IMR-90 (cell line): ENCODE results near the gene CCDC170. TPM values are rescaled to one million over a fixed set of nuclear protein-coding genes. Genes with fewer than 3 reads are reported as not detected.

Experiments used
- ATAC-seq: fragments of 200-7000 bp; cut with Tn5 transposase; 2 replicates; pipeline ENCODE4 v1.9.1; 2020; ENCODE audit warnings: low read depth, mild to moderate bottlenecking, moderate library complexity
- BruUV-seq: library from RNA; stranded (reverse); fragments of 400-500 nt; replicated peaks from 2 replicates; lab custom pipeline; 2021; lab: Mats Ljungman, UMichigan
- CTCF ChIA-PET: fragments of 300-600 bp; formaldehyde crosslinking; extraction: SDS; loops from one replicate; lab custom pipeline; 2021; ENCODE audit warnings: antibody characterized with exemption; lab: Yijun Ruan, JAX
- POLR2A ChIA-PET: fragments of 300-600 bp; sonication (Branson Sonifier 250); formaldehyde crosslinking; loops from one replicate; lab custom pipeline; 2022; ENCODE audit warnings: antibody characterized with exemption; ENCODE audit not compliant: unreplicated experiment; lab: Charles Lee
- DNase-seq: peaks from one replicate; pipeline ENCODE4 v3.0.0; 2013
- H2AFZ ChIP-seq: replicated peaks from 2 replicates; pipeline ENCODE3; 2013; ENCODE audit warnings: low read length, mild to moderate bottlenecking; ENCODE audit not compliant: poor library complexity
- H2AK5ac ChIP-seq: 2 replicates; pipeline ENCODE4 v1.6.1; 2013; ENCODE audit warnings: low read depth, low read length, inconsistent platforms
- H2AK9ac ChIP-seq: replicated peaks from 2 replicates; pipeline ENCODE3; 2013; ENCODE audit warnings: mild to moderate bottlenecking, low read depth, low read length, moderate library complexity; ENCODE audit not compliant: poor library complexity
- H2BK120ac ChIP-seq: 2 replicates; pipeline ENCODE4 v1.6.1; 2013; ENCODE audit warnings: low read depth, low read length, inconsistent platforms
- H2BK15ac ChIP-seq: 3 replicates; pipeline ENCODE4 v1.6.1; 2013; ENCODE audit warnings: low read depth, low read length, inconsistent platforms
- H2BK20ac ChIP-seq: 2 replicates; pipeline ENCODE4 v1.6.1; 2013; ENCODE audit warnings: low read depth, mild to moderate bottlenecking, inconsistent platforms, low read length, moderate library complexity
- H2BK5ac ChIP-seq: 2 replicates; pipeline ENCODE4 v1.6.1; 2013; ENCODE audit warnings: mild to moderate bottlenecking, low read depth, low read length, inconsistent platforms; ENCODE audit not compliant: poor library complexity, severe bottlenecking
- H3K14ac ChIP-seq: replicated peaks from 2 replicates; pipeline ENCODE4 v1.6.1; 2013; ENCODE audit warnings: low read depth, low read length, inconsistent platforms
- H3K18ac ChIP-seq: 2 replicates; pipeline ENCODE4 v1.6.1; 2013; ENCODE audit warnings: low read depth, low read length, control low read depth
- H3K23ac ChIP-seq: 2 replicates; pipeline ENCODE4 v1.6.1; 2013; ENCODE audit warnings: low read depth, low read length, inconsistent platforms
- H3K27ac ChIP-seq: 2 replicates; pipeline ENCODE4 v1.5.1; 2013; ENCODE audit warnings: mild to moderate bottlenecking, control low read depth, low read length; ENCODE audit not compliant: insufficient read depth
- H3K27me3 ChIP-seq: 2 replicates; pipeline ENCODE4 v1.6.1; 2013; ENCODE audit warnings: low read length; ENCODE audit not compliant: control insufficient read depth, insufficient read depth
- H3K36me3 ChIP-seq: 2 replicates; pipeline ENCODE4 v1.6.1; 2013; ENCODE audit warnings: low read length, mixed read lengths; ENCODE audit not compliant: control insufficient read depth, insufficient read depth
- H3K4ac ChIP-seq: 2 replicates; pipeline ENCODE4 v1.6.1; 2013; ENCODE audit warnings: low read depth, low read length, inconsistent platforms
- H3K4me1 ChIP-seq: 2 replicates; pipeline ENCODE4 v1.6.1; 2013; ENCODE audit warnings: low read length, mixed read lengths; ENCODE audit not compliant: control insufficient read depth, insufficient read depth
- H3K4me2 ChIP-seq: 2 replicates; pipeline ENCODE4 v1.6.1; 2013; ENCODE audit warnings: low read depth, mild to moderate bottlenecking, control low read depth, low read length, moderate library complexity
- H3K4me3 ChIP-seq: 2 replicates; pipeline ENCODE4 v1.5.1; 2013; ENCODE audit warnings: low read depth, mild to moderate bottlenecking, control low read depth, low read length, moderate library complexity; ENCODE audit not compliant: insufficient read depth
- H3K56ac ChIP-seq: 2 replicates; pipeline ENCODE4 v1.6.1; 2013; ENCODE audit warnings: low read length, inconsistent platforms; ENCODE audit not compliant: insufficient read depth; ENCODE audit errors: extremely low read depth
- H3K79me1 ChIP-seq, 2 experiments: 2 replicates each; pipeline ENCODE4 v1.6.1; 2013; ENCODE audit warnings: low read length in 2 of 2, inconsistent platforms in 1 of 2, low read depth in 1 of 2
- H3K9ac ChIP-seq: 2 replicates; pipeline ENCODE4 v1.6.1; 2013; ENCODE audit warnings: low read depth, low read length, control low read depth
- H3K9me1 ChIP-seq: 2 replicates; pipeline ENCODE4 v1.6.1; 2013; ENCODE audit warnings: low read length, inconsistent platforms; ENCODE audit not compliant: insufficient read depth
- H3K9me3 ChIP-seq: 2 replicates; pipeline ENCODE4 v1.6.1; 2013; ENCODE audit warnings: low read length; ENCODE audit not compliant: control insufficient read depth, insufficient read depth
- H4K20me1 ChIP-seq: 2 replicates; pipeline ENCODE4 v1.6.1; 2013; ENCODE audit warnings: low read length, inconsistent platforms; ENCODE audit not compliant: insufficient read depth
- H4K5ac ChIP-seq: 2 replicates; pipeline ENCODE4 v1.6.1; 2013; ENCODE audit warnings: mild to moderate bottlenecking, low read depth, low read length, control low read depth
- H4K8ac ChIP-seq, 2 experiments: 2 replicates each; pipeline ENCODE4 v1.6.1; 2013; ENCODE audit warnings: low read depth in 2 of 2, low read length in 2 of 2, control low read depth in 1 of 2, inconsistent platforms in 1 of 2
- H4K91ac ChIP-seq: 2 replicates; pipeline ENCODE4 v1.6.1; 2013; ENCODE audit warnings: low read depth, low read length, inconsistent platforms; ENCODE audit not compliant: insufficient read depth
- BHLHE40 ChIP-seq: fragments of 150-350 bp; IDR thresholded peaks from 2 replicates; pipeline ENCODE4 v1.6.1; 2016; ENCODE audit warnings: mild to moderate bottlenecking, low read depth, low read length
- CTCF ChIP-seq: conservative IDR thresholded peaks from 2 replicates; pipeline ENCODE4 v1.5.1; 2012; ENCODE audit warnings: mild to moderate bottlenecking, low read depth, low read length, improper control_type of control experiment
- ELK1 ChIP-seq: fragments of 150-350 bp; IDR thresholded peaks from 2 replicates; pipeline ENCODE4 v1.6.1; 2016; ENCODE audit warnings: low read depth, mild to moderate bottlenecking, low read length, moderate library complexity, borderline replicate concordance
- RAD21 ChIP-seq: IDR thresholded peaks from 2 replicates; pipeline ENCODE4 v1.6.1; 2012; ENCODE audit warnings: low read length, improper control_type of control experiment
- SMC3 ChIP-seq: fragments of 150-350 bp; IDR thresholded peaks from 2 replicates; pipeline ENCODE4 v1.6.1; 2016; ENCODE audit warnings: low read depth, mild to moderate bottlenecking, antibody characterized with exemption, low read length, moderate library complexity
- WGBS, 2 experiments: methylation state at CpG; one replicate each; pipeline versions ENCODE4 v1.1.5 to v1.1.7; 2013; ENCODE audit warnings: missing lambda C conversion rate in 2 of 2; ENCODE audit not compliant: insufficient read length in 1 of 2; ENCODE audit errors: extremely low coverage in 2 of 2; 5-methylcytosine and 5-hydroxymethylcytosine counted together
- dilution Hi-C: fragments of 300-500 bp; cut with HindIII; formaldehyde crosslinking; loops from one replicate; pipeline ENCODE4 v1.14.3; 2018; ENCODE audit warnings: low sequenced_read_pairs; ENCODE audit not compliant: unreplicated experiment
- in situ Hi-C: fragments of 300-500 bp; cut with MboI; formaldehyde crosslinking; loops from 3 replicates; pipeline ENCODE4 v1.14.3; 2019; ENCODE audit warnings: low sequenced_read_pairs, inconsistent platforms, mixed read lengths
- intact Hi-C: fragments of 100-400 bp; cut with micrococcal nuclease; formaldehyde crosslinking; loops from 2 replicates; pipeline ENCODE4 v1.10.0; 2022
- polyA plus RNA-seq, 3 experiments: library from polyadenylated mRNA; depleted of rRNA; stranded (reverse); fragments of >200 nt; gene quantifications; 2 replicates each; pipeline ENCODE4 v1.2.3, GENCODE V29; 2012; ENCODE audit warnings: low replicate concordance in 1 of 3
- total RNA-seq: library from RNA; depleted of rRNA; stranded (reverse); fragments of >200 nt; gene quantifications from 2 replicates; pipeline ENCODE4 v1.2.3, GENCODE V29; 2012

The CCDC170 gene
- total and polyA plus RNA-seq, 2 of the 4 experiments (the other 2 are of a cell fraction): 0.12 to 0.54 TPM

- Histone ChIP-seq H3K56ac (no peak overlapping the region), H2BK15ac (no peak overlapping the region), H4K20me1 (no peaks in the 10 kb centered on the region), H4K8ac (peak overlapping the region; percentile 22 to 28; a peak in 2 of 4 replicates), H2AK9ac (no peak overlapping the region), H3K9me3 (no peaks in the 10 kb centered on the region), H3K23ac (no peak overlapping the region), H3K9me1 (no peaks in the 10 kb centered on the region), H3K4ac (no peak overlapping the region), H2BK5ac (no peak overlapping the region), H3K79me1 (no peaks in the 10 kb centered on the region), H2BK120ac (no peak overlapping the region), H2BK20ac (no peak overlapping the region), H3K36me3 (no peaks in the 10 kb centered on the region), H4K91ac (no peak overlapping the region), H3K18ac (peak overlapping the region; percentile 0; the same call in 1 of the 2 replicates), H3K27me3 (no peaks in the 10 kb centered on the region), H3K4me2 (peak overlapping the region; percentile 69; the same call in 1 of the 2 replicates), H3K4me1 (0 out of 2 replicates have a peak, but pooled peaks cover 3% of the 10 kb centered on the region), H4K5ac (no peak overlapping the region; the same call in 1 of the 2 replicates), H2AK5ac (no peak overlapping the region; the same call in 1 of the 2 replicates), H2AFZ (peak overlapping the region; percentile 69), H3K27ac (0 out of 2 replicates have a peak overlapping the region, but pooled peaks have one; percentile 16), H3K4me3 (no peak overlapping the region), H3K9ac (no peak overlapping the region), H3K14ac (no peak overlapping the region)
- in situ Hi-C loops: no loop called here
- intact Hi-C loops: loop anchor here (1.0 to 10.0 kb wide), 2 partner anchors 35 to 789 kb away; no protein-coding TSS in a partner anchor
- no CpG with 5 or more reads among the region's 16 CpGs for WGBS, 2 experiments
- peak; percentile 59 for DNase-seq
- dilution Hi-C loops: no loop called here
- no peak for TF ChIP-seq ELK1
- peak; percentile 62 for TF ChIP-seq RAD21
- TF ChIP-seq CTCF: peak; percentile 75
- peak; percentile 67 for TF ChIP-seq SMC3
- TF ChIP-seq BHLHE40: peak; percentile 21; the same call in 1 of the 2 replicates
- BruUV-seq: no TSS peak
- ChIA-PET CTCF (interaction anchor here (0.6 to 1.0 kb wide), 4 partner anchors 12 to 408 kb away, joined by 3 read pairs; no protein-coding TSS in a partner anchor), POLR2A (no interaction called here)
- ATAC-seq: peak; percentile 61
Measured at GRCh38 chr6:151475653-151476523, 17.9 kb upstream of the CCDC170 start.
